Sciatic nerve (tissue), 2 donors: ENCODE measurements around the gene CASP3. TPM values are rescaled to one million over a fixed set of nuclear protein-coding genes. Genes with fewer than 3 reads are reported as not detected.
"Not testable (repeated sequence)": the region's sequence is repeated elsewhere in the genome, so short reads cannot be mapped to it uniquely, and the experiment has no call there.

Source experiments
- ATAC-seq: fragments of 200-7000 bp; cut with Tn5 transposase; one replicate; pipeline ENCODE4 v1.9.1; 2020; ENCODE audit warnings: mild to moderate bottlenecking, moderate library complexity
- DNase-seq: peaks from one replicate; pipeline ENCODE4 v3.0.0-alpha.2; 2020; ENCODE audit warnings: low spot score
- intact Hi-C: fragments of 100-400 bp; cut with DNase I; formaldehyde crosslinking; loops from one replicate; pipeline ENCODE4 v1.14.2; 2022
- total RNA-seq: library from RNA; stranded (reverse); fragmentation: NEBNext Ultra II Directional; extraction: Animal tissue kit (Norgen Biotek cat#: 25700); gene quantifications from one replicate; pipeline ENCODE4 v1.2.1, GENCODE V29; 2021
- donor health status: DM: no; HTN: no; CAD: no.
- donor health status: DM: no; HTN: no; CAD: no.

CASP3 gene
- total RNA-seq, 1 donor from 2014 or later: 17.6 TPM

DNA sequence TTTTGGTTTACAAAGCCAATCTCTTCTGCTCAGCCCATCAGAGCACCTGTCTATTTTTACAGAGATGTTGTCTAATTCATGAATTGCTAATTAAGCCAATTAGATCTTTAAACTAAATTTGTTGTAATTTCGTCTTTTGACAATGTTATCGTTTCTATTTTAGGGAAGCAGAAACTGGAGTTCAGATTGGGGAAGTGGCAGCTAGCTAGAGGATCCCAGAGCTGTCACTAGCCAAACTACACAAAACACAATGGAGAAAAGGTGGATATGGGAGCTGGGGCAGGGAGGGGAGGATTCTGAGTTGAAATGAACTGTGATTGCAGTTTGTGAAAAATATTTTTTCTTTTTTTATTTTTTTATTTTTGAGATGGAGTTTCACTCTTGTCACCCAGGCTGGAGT is 35.8 kb downstream of the CASP3 start:
- intact Hi-C loops: no loop called here
- DNase-seq (no peak), ATAC-seq (no peak)

DNA sequence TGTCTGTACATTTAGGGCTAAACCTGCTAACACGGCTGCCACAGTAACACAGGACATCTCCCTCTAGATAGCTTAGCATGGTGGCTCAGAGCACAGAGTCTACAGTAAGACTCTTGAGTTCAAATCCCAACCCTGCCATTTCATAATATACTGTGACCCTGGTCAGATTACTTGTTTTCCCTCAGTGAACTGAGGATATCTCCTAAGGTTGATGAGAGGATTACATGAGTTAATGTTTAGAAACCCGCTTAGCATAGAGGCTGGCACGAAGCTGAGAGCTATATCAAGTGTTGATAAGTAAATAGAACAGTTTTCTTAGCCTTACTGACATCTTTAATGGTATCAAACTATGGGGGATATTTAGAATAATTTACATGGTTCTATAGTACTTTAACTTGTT is 37.2 kb downstream of the CASP3 start:
- intact Hi-C loops: no loop called here
- DNase-seq (no peak), ATAC-seq (no peak)

DNA sequence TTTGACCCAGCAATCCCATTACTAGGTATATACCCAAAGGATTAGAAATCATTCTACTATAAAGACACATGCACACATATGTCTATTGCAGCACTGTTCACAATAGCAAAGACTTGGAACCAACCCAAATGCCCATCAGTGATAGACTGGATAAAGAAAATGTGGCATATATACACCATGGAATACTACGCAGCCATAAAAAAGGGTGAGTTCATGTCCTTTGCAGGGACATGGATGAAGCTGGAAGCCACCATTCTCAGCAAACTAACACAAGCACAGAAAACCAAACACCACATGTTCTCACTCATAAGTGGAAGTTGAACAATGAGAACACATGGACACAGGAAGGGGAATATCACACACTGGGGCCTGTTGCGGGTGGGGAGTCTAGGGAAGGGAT is 41.8 kb downstream of the CASP3 start:
- DNase-seq, intact Hi-C loops, ATAC-seq: not testable (repeated sequence)

DNA sequence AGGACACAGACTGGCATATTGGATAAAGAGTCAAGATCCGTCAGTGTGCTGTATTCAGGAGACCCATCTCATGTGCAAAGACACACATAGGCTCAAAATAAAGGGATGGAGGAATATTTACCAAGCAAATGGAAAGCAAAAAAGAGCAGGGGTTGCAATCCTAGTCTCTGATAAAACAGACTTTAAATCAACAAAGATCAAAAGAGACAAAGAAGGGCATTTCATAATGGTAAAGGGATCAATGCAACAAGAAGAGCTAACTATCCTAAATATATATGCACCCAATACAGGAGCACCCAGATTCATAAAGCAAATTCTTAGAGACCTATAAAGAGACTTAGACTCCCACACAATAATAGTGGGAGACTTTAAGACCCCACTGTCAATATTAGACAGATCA is 46.4 kb downstream of the CASP3 start:
- DNase-seq, ATAC-seq, intact Hi-C loops: not testable (repeated sequence)

DNA sequence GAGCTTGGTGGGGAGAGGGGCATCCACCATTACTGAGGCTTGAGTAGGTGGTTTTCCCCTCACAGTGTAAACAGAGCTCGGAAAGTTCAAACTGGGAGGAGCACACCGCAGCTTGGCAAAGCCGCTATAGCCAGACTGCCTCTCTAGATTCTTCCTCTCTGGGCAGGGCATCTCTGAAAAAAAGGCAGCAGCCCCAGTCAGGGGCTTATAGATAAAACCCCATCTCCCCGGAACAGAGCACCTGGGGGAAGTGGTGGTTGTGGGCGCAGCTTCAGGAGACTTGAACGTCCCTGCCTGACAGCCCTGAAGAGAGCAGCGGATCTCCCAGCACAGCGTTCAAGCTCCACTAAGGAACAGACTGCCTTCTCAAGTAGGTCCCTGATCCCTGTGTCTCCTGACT is 48.3 kb downstream of the CASP3 start:
- ATAC-seq, intact Hi-C loops, DNase-seq: not testable (repeated sequence)

DNA sequence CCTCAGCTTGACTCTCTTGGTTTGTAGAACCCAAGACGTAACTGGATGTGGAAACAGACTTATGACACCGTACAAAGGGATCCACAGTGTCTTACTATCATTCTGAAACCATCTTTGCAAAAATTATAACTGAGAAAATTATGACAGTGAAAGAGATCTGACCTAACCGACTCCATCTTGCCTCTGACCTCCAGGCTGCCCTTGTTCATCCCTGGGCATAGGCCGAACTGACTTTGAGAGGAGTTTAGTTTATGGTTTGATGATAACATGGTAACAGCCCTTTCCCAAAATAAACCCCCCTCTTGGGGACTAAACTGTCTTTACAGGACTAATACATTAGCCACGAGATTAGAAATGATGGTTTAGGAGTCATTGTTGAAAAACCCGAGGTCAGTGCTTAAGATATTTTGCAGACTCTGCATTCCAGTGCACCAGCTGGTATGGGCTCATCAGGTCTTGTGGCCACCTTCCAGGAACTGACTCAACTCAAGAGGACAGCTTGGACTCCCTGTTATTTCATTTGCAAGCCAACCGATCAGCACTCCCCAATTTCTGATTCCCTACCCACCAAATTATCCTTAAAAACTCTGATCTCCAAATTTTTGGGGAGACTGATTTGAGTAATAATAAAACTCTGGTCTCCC is 49.6 kb downstream of the CASP3 start:
- ATAC-seq (no peak), DNase-seq (no peak)
- intact Hi-C loops: no loop called here

DNA sequence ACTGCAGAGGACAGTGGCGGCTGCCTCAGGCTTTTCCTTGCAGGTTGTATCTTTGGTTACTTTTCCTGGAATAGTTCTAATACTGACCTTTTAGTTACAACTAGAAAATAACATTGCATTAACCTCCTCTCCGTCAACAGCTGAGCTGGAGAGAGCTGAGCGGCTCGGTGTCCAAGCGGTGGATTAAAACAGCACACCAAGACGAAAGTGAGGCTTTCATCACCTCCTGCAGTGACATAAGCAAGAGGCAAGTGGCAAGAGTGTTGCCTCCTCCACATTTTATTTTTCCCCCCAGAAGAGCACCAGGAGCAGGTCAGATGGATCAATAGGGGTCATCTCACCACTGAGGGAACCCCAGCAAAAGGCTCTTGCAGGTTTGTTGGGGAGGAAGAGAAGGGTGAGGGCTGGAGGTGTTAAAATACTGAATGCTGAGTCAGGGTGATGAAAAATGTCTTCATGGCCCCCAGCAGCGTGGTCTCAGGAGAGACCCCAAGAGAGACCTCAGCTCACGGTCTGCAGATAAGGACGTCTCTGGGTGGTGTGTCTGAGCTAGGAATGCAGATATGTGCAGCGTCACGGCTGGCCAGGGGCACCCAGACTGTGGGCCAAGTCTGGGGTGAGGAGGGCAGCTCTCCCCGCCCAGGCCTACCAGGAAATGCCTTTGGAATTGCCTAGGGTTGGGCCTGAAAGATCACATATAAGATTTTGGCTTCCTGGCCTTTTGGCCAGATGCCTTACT is 50.3 kb downstream of the CASP3 start:
- DNase-seq: no peak
- intact Hi-C loops: no loop called here
- peak; percentile 89 for ATAC-seq

DNA sequence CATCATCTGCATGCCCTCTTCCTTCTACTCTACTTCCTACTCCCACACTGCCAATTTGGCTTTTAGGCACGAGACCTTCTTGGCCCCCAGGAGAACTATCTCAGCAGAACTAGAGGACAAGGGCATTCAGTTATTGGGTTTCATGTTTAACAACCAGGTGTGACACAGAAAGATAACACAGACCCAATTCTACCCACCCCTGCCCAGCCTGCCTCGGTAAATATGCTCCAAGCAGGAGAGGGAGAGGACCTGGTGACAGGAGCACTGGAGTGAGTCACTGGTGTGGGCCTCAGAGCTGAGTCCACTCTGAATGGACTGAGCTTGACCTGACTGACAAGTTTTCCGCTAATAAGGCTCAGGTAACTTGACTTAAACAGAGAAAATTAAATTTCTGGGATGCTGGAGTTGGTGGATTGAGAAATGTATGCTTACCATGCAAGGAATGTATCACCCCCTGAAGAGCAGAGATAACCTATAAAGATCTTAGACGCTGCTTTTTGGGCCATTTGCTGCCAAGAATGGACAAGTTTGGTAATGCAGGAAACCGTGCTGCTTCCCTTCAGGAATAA is 52.5 kb downstream of the CASP3 start:
- intact Hi-C loops: no loop called here
- DNase-seq (no peak), ATAC-seq (no peak)

DNA sequence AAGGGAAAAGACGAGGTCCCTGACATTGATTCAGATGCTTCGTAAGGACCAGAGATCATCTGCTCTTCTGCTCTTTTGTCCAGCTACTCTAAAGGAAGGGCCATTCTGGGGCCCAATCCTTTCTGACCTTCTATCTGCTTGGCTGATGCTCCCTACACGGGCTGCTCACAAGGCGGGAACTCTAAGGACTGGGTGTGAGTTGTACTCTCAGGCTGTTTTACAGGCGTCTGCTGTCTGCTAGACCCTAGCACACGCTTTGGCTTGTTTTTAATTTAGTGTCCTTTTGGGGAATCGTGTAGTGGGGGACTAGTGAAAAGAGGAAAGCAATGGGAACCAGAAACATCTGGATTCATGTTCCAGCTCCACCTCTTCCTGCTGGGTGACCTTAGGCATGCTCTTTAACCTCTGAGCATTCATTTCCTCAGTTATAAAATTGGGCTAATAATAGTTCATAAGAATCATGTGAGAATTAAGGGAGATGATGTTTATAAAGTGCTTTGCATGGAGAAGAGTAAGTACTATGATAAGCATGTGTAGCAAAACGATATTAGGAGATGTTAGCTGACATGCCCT is 53.1 kb downstream of the CASP3 start:
- DNase-seq (no peak), ATAC-seq (no peak)
- intact Hi-C loops: no loop called here

DNA sequence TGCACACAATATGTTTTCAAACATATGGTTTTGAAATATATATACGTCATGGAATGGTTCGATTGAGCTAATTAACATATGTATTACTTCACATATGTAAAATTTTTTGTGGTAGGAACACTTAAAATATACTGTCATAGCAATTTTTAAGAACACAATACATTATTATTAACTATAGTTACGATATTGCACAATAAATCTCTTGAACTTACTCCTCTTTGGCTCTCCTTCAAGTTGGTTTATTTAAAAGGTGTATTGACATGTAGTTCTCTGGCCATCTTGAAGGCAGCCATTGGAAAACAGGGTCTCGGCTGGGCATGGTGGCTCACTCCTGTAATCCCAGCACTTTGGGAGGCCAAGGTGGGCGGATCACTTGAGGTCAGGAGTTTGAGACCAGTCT is 53.8 kb downstream of the CASP3 start:
- intact Hi-C loops: no loop called here
- DNase-seq (no peak), ATAC-seq (no peak)

DNA sequence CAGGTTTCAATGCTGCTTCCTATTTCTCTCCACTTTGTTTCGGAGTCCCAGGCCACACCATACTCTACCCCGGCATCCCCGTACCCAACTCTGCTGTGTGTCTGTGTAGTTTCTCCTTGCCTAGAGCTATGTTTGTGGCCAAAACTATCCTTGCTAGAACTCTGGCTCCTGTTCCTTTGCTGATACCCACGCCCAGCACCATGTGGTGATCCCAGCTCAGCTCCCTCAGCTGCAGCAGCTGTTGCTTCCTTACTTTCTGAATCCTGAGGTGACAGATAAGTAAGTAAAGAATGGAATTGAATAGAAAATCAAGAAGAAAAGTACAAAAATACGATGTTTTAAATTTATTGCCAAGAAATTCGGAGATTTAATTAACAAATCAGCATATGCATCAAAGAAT is 55.8 kb downstream of the CASP3 start:
- ATAC-seq (no peak), DNase-seq (no peak)
- intact Hi-C loops: no loop called here

DNA sequence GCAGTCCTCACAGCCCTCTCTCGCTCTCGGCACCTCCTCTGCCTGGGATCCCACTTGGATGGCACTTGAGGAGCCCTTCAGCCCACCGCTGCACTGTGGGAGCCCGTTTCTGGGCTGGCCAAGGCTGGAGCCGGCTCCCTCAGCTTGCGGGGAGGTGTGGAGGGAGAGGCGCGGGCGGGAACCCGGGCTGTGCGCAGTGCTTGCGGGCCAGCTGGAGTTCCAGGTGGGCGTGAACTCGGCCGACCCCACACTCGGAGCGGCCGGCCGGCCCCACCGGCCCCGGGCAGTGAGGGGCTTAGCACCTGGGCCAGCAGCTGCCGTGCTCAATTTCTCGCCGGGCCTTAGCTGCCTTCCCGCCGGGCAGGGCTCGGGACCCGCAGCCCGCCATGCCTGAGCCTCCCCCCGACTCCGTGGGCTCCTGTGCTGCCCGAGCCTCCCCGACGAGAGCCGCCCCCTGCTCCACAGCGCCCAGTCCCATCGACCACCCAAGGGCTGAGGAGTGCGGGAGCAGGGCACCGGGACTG is 57.4 kb downstream of the CASP3 start:
- ATAC-seq, DNase-seq, intact Hi-C loops: not testable (repeated sequence)

DNA sequence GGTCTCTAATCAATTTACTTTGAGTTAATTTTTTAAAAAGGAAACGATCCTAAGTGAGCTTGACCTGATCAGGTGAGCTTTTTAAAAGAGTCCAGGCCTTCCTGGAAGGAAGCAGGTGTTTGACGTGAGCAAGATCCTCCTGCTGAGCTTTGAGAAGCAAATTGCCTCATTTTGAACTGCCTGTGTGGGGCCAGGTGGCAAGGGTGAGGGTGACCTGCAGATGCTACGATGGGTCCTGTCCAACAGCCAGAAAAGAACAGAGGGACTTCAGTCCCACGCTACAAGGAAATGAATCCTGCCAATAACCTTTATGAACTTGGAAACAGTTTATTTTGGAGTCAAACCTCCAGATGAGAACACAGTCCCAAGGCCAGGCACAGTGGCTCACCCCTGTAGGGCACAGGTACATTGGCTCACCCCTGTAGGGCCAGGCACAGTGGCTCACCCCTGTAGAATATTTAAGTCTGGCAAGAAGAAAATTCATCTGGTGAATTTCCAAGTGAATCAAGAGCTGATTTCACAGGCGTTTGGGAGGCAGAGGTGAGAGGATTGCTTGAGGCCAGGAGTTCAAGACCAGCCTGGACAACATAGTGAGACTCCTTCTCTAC is 58.1 kb downstream of the CASP3 start:
- ATAC-seq: no peak
- no peak for DNase-seq
- intact Hi-C loops: no loop called here

DNA sequence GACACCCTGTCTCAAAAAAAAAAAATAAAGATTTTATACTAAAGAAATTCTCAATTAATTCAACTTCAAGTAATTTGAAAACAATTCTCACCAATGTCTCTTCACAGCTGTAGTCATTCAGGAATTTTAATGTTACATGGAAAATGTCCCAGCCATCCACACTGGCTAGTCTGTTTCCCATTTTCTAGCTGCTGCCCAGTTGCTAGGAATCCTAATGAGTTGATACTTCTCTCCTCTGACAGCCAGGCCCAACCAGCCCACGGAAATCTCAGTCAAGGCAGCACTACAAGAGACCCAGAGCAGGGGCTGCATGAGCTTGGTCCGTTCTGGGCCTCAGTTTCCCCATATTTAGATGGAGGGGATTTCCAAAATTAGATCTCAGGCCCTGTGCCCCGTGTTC is 59.1 kb downstream of the CASP3 start:
- intact Hi-C loops: no loop called here
- no peak for DNase-seq
- ATAC-seq: no peak

DNA sequence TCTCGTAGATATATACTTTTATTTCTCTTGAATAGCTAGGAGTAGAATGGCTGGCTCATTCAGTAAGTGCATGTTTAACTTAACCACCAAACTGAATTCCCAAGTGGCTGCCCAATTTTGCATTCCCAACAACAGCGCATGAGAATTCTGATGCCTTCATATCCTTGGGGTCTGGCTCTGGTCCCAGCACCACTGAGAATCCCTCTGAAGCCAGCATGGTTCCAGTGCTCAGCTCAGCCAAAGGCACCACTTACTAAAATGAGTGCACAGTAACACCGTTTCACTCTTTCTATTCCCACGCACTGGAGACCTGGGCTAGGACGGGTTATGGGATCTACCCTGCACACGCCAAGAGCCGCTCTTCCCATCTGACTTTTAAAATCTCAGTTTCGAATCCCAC is 60.4 kb downstream of the CASP3 start:
- intact Hi-C loops: no loop called here
- DNase-seq (no peak), ATAC-seq (no peak)

DNA sequence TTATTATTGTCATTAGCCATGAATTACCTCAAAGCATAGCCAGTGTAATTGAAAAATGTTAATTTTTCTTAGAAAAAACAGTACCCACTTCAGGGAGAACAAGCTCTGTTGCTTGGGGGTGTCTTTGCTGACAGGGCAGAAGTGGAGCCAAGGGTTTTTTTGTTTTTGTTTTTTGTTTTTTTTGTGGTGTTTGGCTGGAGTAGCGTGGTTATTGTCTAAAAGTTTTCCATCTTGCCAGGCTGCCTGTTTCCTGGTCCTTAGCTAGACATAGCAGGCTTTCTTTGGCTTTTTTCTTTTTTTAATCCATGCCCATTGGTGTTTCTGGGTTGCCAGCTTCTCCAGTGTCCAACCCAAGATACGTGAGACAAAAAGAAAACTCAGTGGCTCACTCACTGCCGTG is 61.5 kb downstream of the CASP3 start:
- DNase-seq (no peak), ATAC-seq (no peak)
- intact Hi-C loops: no loop called here

DNA sequence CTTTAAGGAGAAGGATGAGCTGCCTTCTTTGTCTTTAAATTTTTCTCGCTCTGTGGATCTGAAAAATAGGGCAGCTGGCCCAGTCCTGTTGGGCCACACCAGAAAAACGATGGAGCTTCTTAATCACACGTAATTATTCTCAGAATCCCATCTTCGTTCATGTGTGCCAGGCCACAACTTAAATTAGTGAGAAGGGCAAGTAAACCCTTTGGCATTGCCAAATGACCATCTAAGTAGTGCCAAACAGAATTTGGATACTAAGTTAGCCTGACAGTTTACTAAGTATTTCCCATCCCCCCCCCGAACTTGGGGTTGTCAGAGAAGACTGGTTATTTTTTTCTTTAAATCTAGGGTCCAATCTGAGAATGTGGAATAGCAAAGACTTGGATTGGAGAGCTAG is 62.0 kb downstream of the CASP3 start:
- intact Hi-C loops: no loop called here
- DNase-seq (no peak), ATAC-seq (no peak)

DNA sequence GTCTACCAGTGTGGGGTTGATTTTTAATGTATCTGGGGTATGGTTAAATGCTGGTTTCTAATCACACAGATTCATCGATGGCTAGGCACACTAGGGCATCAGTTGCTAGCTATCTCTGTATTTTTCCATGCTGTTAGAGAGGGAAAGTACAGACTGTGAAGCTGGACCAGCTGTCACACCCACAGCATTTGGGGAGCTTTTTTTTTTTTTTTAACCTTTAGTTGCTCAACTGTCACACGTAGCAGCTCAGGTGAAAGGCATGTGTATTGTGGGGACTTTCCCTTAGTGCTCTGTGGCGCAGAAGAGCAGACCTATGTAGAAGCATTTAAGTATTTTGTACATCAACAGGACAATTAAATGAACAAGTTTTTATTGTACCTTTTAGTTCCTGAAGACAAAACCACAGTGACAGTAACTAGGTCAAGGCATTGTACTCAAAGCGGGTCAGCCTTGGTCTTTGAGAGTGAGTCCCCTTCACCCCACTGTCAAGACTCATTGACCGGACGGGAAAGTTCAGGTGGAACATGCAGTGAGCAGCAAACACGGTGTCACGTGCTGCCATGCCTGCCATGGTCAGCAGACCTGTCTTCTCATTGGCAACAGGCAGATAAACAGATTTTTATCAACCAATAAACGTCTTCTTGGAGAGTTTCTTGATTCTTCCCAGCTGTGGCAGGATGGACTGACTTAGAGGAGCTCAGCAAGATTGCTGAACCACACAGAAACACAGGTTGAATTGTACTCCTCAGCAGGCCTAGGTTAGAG is 65.3 kb downstream of the CASP3 start:
- no peak for ATAC-seq
- no peak for DNase-seq
- intact Hi-C loops: no loop called here
